VCaP (cell line): ENCODE data around the gene ZNF518A.
"Not testable (repeated sequence)": the region's sequence is repeated elsewhere in the genome, so short reads cannot be mapped to it uniquely, and the experiment has no call there.

Experiments
- H3K27ac ChIP-seq: fragments of 450-650 bp; 2 replicates; pipeline ENCODE4 v1.5.1; 2017
- CTCF ChIP-seq: fragments of 450-650 bp; conservative IDR thresholded peaks from 2 replicates; pipeline ENCODE4 v1.5.1; 2017; ENCODE audit warnings: mild to moderate bottlenecking, moderate library complexity

Gene ZNF518A

GRCh38 chr10:96176985-96177384 is 46.9 kb downstream of the ZNF518A start:
- no peak for TF ChIP-seq CTCF

GRCh38 chr10:96188421-96188820 is 58.3 kb downstream of the ZNF518A start:
- no peak overlapping the region for H3K27ac ChIP-seq
- TF ChIP-seq CTCF, result no peak

More at GRCh38 chr10:96176985-96177384, 46.9 kb downstream of the ZNF518A start:
- H3K27ac ChIP-seq, result no peak overlapping the region

- no peak overlapping the region for H3K27ac ChIP-seq
- TF ChIP-seq CTCF, result no peak
Observed at GRCh38 chr10:96188916-96189315, 58.8 kb downstream of the ZNF518A start.

- not testable (repeated sequence) for H3K27ac ChIP-seq
Observed at GRCh38 chr10:96189505-96189904, 59.4 kb downstream of the ZNF518A start.

GRCh38 chr10:96201525-96201924 is 71.4 kb downstream of the ZNF518A start:
- no peak overlapping the region for H3K27ac ChIP-seq
- no peak for TF ChIP-seq CTCF

- no peak overlapping the region for H3K27ac ChIP-seq
- TF ChIP-seq CTCF, result no peak
Observed at GRCh38 chr10:96205580-96205979, 75.5 kb downstream of the ZNF518A start.

GRCh38 chr10:96208271-96208670 is 78.2 kb downstream of the ZNF518A start:
- H3K27ac ChIP-seq, result no peak overlapping the region
- no peak for TF ChIP-seq CTCF

GRCh38 chr10:96208946-96209345 is 78.8 kb downstream of the ZNF518A start:
- H3K27ac ChIP-seq, result no peak overlapping the region
- TF ChIP-seq CTCF, result no peak
